Umbilical cord (tissue), 2 donors: Measurements from ENCODE around the gene EXOSC10. TPM values are rescaled to one million over a fixed set of nuclear protein-coding genes. Genes with fewer than 3 reads are reported as not detected.
A peak's percentile ranks its signal among the peaks of the same experiment; 100 is the strongest.

Experiments
- DNase-seq: peaks from one replicate; pipeline ENCODE4 v3.0.0-alpha.2; 2015; ENCODE audit warnings: low spot score
- total RNA-seq: library from RNA; depleted of rRNA; stranded (reverse); fragments of >200 nt; gene quantifications from one replicate; pipeline ENCODE4 v1.2.3, GENCODE V29; 2014; ENCODE audit warnings: low replicate concordance; ENCODE audit not compliant: insufficient read depth

Gene EXOSC10
- 31.1 TPM for total RNA-seq

GRCh38 chr1:11099310-11100148 lies at the start of gene EXOSC10:
EXOSC10 (minus strand) TSS chr1:11099869; CDS start chr1:11099831, 38 bp downstream.
- DNase-seq = peak; percentile 92

GRCh38 chr1:11147197-11147770 lies 47.6 kb upstream of the EXOSC10 start:
- no peak for DNase-seq

GRCh38 chr1:11145741-11146140 lies 46.1 kb upstream of the EXOSC10 start:
- no peak for DNase-seq

GRCh38 chr1:11144570-11145256 lies 45.0 kb upstream of the EXOSC10 start:
- DNase-seq = no peak

GRCh38 chr1:11143907-11144306 lies 44.2 kb upstream of the EXOSC10 start:
- no peak for DNase-seq

GRCh38 chr1:11143401-11143800 lies 43.7 kb upstream of the EXOSC10 start:
- no peak for DNase-seq

- no peak for DNase-seq
Measured at GRCh38 chr1:11142618-11143391, 43.1 kb upstream of the EXOSC10 start.

GRCh38 chr1:11138952-11139351 lies 39.3 kb upstream of the EXOSC10 start:
- no peak for DNase-seq

GRCh38 chr1:11138029-11138428 lies 38.4 kb upstream of the EXOSC10 start:
- no peak for DNase-seq

GRCh38 chr1:11134898-11135266 lies 35.2 kb upstream of the EXOSC10 start:
- DNase-seq = no peak

GRCh38 chr1:11134251-11134897 lies 34.7 kb upstream of the EXOSC10 start:
- no peak for DNase-seq

- no peak for DNase-seq
Measured at GRCh38 chr1:11132563-11133293, 33.1 kb upstream of the EXOSC10 start.

GRCh38 chr1:11131816-11132215 lies 32.1 kb upstream of the EXOSC10 start:
- no peak for DNase-seq

- DNase-seq = no peak
Measured at GRCh38 chr1:11130406-11130805, 30.7 kb upstream of the EXOSC10 start.

- DNase-seq = no peak
Measured at GRCh38 chr1:11129649-11130390, 30.2 kb upstream of the EXOSC10 start.

GRCh38 chr1:11126569-11126968 lies 26.9 kb upstream of the EXOSC10 start:
- no peak for DNase-seq

GRCh38 chr1:11125931-11126330 lies 26.3 kb upstream of the EXOSC10 start:
- DNase-seq = no peak

GRCh38 chr1:11124965-11125364 lies 25.3 kb upstream of the EXOSC10 start:
- no peak for DNase-seq

- no peak for DNase-seq
Measured at GRCh38 chr1:11116318-11116717, 16.6 kb upstream of the EXOSC10 start.

GRCh38 chr1:11114966-11115365 lies 15.3 kb upstream of the EXOSC10 start:
- no peak for DNase-seq
